GM19025 (cell line): Measurements from ENCODE around the gene BPI.
"Not testable (repeated sequence)": the region's sequence is repeated elsewhere in the genome, so short reads cannot be mapped to it uniquely, and the experiment has no call there.

Experiments used
- ATAC-seq: cut with Tn5 transposase; IDR thresholded peaks from one replicate; pipeline ENCODE4 v1.9.1; 2021; ENCODE audit warnings: mild to moderate bottlenecking, low read depth, moderate library complexity; ENCODE audit not compliant: unreplicated experiment

Gene BPI

GRCh38 chr20:38277285-38277684 lies 26.7 kb upstream of the BPI start:
- no peak for ATAC-seq

DNA sequence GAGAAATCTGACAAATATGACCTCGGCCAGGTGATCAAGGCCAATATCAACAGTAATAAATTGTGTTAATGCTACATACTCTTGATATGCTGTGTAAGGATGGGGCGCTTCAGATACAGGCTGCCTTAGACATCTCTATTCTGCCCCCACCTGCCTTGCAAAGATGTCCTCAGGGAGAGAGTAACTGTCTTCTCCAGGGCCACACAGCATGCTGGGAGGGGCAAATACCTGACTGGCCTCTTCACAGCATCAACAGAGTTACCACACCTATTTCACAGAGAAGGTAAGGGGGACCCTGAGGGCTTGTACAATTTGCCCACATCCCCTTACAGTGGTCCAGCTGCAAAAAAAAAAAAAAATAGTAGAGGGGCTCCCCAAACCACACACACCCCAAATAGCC lies 26.3 kb upstream of the BPI start:
- no peak for ATAC-seq

DNA sequence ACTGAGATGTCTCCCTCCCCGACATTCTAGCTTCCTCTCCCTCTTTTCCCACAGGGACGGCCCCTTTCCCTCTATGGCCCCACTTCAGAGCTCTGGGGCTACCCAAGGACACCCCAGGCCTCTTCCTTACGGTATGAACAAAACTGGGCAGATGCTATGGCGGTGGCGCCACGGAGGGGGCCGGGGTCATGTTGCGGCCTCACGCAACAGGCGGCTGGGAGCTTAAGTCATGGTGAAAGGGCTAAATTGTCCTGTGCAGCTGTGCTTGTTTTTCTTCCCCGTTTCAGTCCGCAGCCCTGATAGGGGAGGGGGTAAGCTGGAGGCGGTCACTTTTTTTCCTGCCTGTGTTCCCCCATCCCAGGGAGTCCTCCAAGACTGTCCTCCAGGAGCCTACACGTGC lies 25.8 kb upstream of the BPI start:
- ATAC-seq: no peak

GRCh38 chr20:38278763-38279162 lies 25.2 kb upstream of the BPI start:
- ATAC-seq: no peak

DNA sequence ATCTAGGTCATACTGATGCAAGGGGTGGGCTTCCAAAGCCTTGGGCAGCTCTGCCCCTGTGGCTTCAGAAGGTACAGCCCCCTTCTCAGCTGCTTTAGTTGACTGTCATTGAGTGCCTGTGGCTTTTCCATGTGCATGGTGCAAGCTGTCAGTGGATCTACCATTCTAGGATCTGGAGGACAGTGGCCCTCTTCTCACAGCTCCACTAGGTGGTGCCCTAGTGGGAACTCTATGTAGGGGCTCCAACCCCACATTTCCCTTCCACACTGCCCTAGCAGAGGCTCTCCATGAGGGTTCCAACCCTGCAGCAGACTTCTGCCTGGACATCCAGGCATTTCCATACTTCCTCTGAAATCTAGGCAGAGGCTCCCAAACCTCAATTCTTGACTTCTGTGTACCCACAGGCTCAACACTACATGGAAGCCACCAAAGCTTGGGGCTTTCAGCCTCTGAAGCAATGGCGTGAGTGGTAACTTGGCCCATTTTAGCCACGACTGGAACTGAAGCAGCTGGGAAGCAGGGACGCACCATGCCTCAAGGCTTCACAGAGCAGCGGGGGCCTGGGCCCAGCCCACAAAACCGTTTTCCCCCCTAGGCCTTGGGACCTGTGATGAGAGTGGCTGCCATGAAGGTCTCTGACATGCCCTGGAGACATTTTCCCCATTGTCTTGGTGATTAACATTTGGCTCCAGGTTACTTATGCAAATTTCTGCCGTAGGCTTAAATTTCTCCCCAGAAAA lies 22.6 kb upstream of the BPI start:
- not testable (repeated sequence) for ATAC-seq

- no peak for ATAC-seq
These were observed 20.7 kb upstream of the BPI start for GRCh38 chr20:38283236-38283635.

DNA sequence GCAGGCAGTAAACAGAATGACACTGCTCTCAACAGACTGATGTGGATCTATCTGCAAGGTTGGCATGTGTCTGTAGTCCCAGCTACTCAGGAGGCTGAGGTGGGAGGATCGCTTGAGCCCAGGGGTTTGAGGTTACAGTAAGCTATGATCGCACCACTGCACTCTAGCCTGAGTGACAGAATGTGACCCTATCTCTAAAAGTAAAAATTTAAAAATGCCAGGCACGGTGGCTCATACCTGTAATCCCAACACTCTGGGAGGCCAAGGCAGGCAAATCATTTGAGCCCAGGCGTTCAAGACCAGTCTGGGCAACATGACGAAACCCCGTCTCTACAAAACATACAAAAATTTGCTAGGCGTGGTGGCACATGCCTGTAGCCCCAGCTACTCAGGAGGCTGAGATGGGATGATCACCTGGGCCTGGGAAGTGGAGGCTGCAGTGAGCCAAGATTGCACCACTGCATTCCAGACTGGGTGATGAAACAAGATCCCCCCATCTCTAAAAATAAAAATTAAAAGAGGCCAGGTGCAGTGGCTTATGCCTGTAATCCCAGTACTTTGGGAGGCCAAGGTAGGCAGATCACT lies 19.8 kb upstream of the BPI start:
- ATAC-seq: not testable (repeated sequence)

DNA sequence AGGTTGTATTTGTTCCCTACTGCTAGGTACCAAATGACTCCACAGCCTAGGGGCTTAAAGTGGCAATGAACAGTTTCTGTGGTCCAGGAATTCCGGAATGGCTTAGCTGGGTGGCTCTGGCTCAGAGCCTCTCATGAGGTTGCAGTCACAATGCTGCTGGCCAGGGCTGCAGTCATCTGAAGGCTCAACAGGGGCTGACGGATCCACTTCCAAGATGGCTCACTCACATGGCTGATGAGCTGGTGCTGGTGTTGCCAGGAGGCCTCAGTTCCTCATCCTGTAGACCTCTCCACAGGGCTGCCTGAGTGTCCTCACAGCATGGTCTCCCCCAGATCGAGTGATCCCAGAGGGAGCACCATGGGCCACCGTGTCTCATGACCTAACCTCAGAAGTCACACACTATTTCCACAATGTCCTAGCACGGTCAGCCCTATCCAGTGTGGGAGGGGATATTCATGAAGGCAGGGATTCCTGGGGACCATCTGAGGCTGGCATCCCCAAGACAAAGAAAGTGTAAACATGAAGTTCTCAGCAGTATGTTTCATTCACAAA lies 19.0 kb upstream of the BPI start:
- no peak for ATAC-seq

- ATAC-seq: no peak
These were observed 17.1 kb upstream of the BPI start for GRCh38 chr20:38286586-38287531.

GRCh38 chr20:38290829-38291814 lies 12.8 kb upstream of the BPI start:
- no peak for ATAC-seq

DNA sequence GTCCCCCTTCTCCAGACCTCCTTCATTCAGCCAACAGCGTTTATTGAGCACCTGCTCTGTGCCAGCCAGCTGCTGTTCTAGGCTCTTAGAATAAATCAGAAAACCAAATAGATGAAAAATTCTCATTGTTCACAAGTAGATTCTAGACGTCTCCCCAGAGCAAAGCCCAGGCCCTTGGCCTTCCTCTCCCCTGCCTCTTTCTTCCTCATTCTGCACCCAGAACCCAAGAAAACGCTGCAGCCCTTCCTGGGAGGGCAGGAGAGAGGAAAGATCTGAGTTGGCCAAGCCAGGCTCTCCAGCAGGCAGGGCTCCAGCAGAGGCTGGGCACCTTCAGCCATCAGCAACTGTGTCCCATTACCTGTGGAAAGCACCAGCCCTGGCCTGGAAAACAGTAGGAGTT lies 12.0 kb upstream of the BPI start:
- no peak for ATAC-seq

- ATAC-seq: no peak
These were observed 10.4 kb upstream of the BPI start for GRCh38 chr20:38293491-38294065.

DNA sequence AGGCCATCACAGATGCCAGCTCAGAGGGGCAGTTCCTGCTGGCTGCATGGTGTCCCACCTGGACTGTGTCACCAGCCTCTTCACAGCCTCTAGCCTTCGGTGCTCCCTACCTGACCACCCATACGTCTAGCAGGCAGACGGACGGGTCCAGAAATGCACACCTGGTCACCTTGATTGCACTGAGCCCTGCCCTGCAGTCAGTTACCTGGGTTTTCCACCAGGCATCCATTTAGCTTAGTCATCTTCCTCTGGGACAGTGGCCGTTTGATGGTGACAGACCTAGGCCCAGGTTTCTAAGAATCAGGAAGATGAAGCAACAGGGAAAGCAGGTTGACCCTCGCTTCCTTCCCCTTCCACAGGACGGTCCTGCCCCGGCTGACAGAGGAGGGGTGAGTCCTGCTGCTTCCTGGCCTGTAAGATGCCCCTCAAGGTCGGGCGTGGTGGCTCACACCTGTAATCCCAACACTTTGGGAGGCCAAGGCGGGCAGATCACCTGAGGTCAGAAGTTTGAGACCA lies 9.8 kb upstream of the BPI start:
- ATAC-seq: no peak

- no peak for ATAC-seq
These were observed 8.1 kb upstream of the BPI start for GRCh38 chr20:38295811-38296210.

GRCh38 chr20:38296433-38296832 lies 7.5 kb upstream of the BPI start:
- no peak for ATAC-seq

DNA sequence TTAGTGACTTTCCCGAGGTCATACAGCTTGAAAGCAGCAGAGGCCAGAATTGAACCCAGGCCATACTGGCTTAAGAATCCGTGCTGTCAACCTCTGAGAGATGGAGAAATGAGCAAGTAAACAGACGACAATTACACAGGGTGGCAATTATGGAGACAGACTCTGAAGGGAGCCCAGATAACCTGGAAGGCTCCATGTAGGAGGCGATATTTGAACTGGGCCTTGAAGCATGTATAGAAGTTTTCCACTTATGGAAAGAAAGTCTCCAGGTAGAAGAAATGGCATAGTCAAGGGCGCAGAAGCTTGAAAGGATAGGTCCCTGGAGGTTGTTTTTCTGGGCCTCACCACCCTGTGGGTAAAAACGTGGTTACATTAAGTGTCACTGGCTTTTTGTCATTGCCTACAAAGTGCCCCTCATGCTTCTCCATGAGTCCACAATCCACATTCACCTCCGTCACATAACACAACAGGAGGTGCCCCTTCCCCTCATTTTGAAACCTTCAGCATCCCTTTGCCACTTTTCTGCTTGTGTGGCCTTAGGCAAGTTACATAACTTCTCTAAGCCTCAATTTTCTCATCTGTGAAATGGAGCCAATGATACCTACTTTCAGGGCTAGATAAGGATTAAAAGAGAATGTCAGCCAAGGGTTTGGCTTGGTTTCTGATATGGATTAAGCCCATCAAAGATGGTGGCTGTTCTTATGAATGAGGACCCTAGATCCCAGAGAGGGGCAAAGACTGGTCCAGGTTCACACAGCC lies 5.9 kb upstream of the BPI start:
- no peak for ATAC-seq

DNA sequence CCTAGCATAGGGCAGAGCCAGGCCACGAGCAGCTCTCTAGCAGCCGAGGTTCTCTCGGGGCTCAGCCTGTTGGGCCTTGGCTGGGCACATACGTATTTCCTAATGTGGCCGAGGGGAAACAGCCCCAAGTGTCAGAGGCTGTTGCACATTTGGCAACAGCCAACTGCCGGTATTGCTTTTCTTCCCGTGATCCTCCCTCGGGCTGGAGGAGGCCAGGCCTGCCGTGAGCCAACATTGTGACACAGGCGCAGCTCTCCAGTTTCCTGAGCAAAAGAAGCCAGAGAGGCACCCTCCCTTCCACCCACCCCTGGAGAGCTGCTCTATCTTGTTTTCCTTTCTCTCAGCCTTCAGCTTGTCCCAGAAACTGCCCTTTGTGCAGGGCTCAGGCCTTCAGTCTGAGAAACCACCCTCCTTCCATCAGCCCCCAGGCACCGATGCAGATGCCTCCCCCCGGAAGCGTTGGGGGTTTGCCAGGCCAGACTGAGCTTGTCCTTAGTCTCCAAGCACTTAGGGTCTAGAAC lies 5.1 kb upstream of the BPI start:
- no peak for ATAC-seq

GRCh38 chr20:38299963-38300362 lies 4.0 kb upstream of the BPI start:
- no peak for ATAC-seq
